HepG2 (cell line): ENCODE measurements around the gene GMEB2. TPM values are rescaled to one million over a fixed set of nuclear protein-coding genes. Genes with fewer than 3 reads are reported as not detected.

Experiments used
- AHDC1 ChIP-seq: sonication (generic); formaldehyde crosslinking; IDR thresholded peaks from 2 replicates; pipeline ENCODE4 v1.5.1; 2020; ENCODE audit warnings: mild to moderate bottlenecking, missing genetic modification reagents, borderline replicate concordance
- BCL6 ChIP-seq: IDR thresholded peaks from 2 replicates; pipeline ENCODE4 v1.6.1; 2016; ENCODE audit warnings: missing genetic modification reagents, missing compliant biosample characterization
- HIVEP1 ChIP-seq: sonication (generic); formaldehyde crosslinking; IDR thresholded peaks from 2 replicates; pipeline ENCODE4 v1.4.0; 2020; ENCODE audit warnings: mild to moderate bottlenecking, missing genetic modification reagents
- KDM5B ChIP-seq: sonication (generic); formaldehyde crosslinking; IDR thresholded peaks from 2 replicates; pipeline ENCODE4 v1.4.0; 2020; ENCODE audit warnings: missing genetic modification reagents, mild to moderate bottlenecking, borderline replicate concordance
- REPIN1 ChIP-seq: sonication (generic); formaldehyde crosslinking; IDR thresholded peaks from 2 replicates; pipeline ENCODE4 v1.8.0; 2022; ENCODE audit warnings: missing genetic modification reagents, low read depth, mild to moderate bottlenecking, borderline replicate concordance
- RXRA ChIP-seq: sonication (generic); formaldehyde crosslinking; IDR thresholded peaks from 2 replicates; pipeline ENCODE4 v1.5.1; 2020; ENCODE audit warnings: missing genetic modification reagents
- SNAI1 ChIP-seq: sonication (generic); formaldehyde crosslinking; IDR thresholded peaks from 2 replicates; pipeline ENCODE4 v1.5.0; 2020; ENCODE audit warnings: mild to moderate bottlenecking, missing genetic modification reagents, borderline replicate concordance
- ZNF253 ChIP-seq: sonication (generic); formaldehyde crosslinking; IDR thresholded peaks from 2 replicates; pipeline ENCODE4 v1.8.0; 2022; ENCODE audit warnings: mild to moderate bottlenecking, missing genetic modification reagents, borderline replicate concordance
- ZNF547 ChIP-seq: sonication (generic); formaldehyde crosslinking; IDR thresholded peaks from 2 replicates; pipeline ENCODE4 v1.5.1; 2020; ENCODE audit warnings: mild to moderate bottlenecking, missing genetic modification reagents
- ZNF563 ChIP-seq: sonication (generic); formaldehyde crosslinking; IDR thresholded peaks from 2 replicates; pipeline ENCODE4 v1.8.0; 2022; ENCODE audit warnings: mild to moderate bottlenecking, moderate library complexity, missing genetic modification reagents
- ZNF746 ChIP-seq: sonication (generic); formaldehyde crosslinking; IDR thresholded peaks from 2 replicates; pipeline ENCODE4 v1.8.0; 2022; ENCODE audit warnings: mild to moderate bottlenecking, missing genetic modification reagents
- polyA plus RNA-seq, 8 experiments: library from polyadenylated mRNA; depleted of rRNA in 3 of 8; stranded (reverse) in 7 of 8; unstranded in 1 of 8; fragments of >200 nt; fragmentation: Illumina TruSeq in 4 of 8; extraction: Trizol in 4 of 8; gene quantifications; 2 replicates each; pipeline versions ENCODE4 v1.2.1 to v1.2.3, GENCODE V29; 2011 to 2016; ENCODE audit warnings: low read depth in 4 of 8, missing spikeins in 1 of 8, mixed read lengths in 1 of 8; ENCODE audit not compliant: insufficient read depth in 1 of 8
- total RNA-seq, 5 experiments: library from RNA; depleted of rRNA; stranded (reverse); fragments of >200 nt; fragmentation: Illumina TruSeq; extraction: Trizol; gene quantifications; 2 replicates each; pipeline ENCODE4 v1.2.3, GENCODE V29; 2016; ENCODE audit warnings: low read depth in 1 of 5
- TF ChIP-seq, protein P1 (sequence below): sonication (generic); formaldehyde crosslinking; IDR thresholded peaks from 2 replicates; pipeline ENCODE4 v1.9.0; 2022; ENCODE audit warnings: low read depth, missing genetic modification reagents
- TF ChIP-seq, protein P2 (sequence below): sonication (generic); formaldehyde crosslinking; IDR thresholded peaks from 2 replicates; pipeline ENCODE4 v1.8.0; 2023; ENCODE audit warnings: mild to moderate bottlenecking, missing genetic modification reagents
- TF ChIP-seq, protein P3 (sequence below): sonication (generic); formaldehyde crosslinking; IDR thresholded peaks from 2 replicates; pipeline ENCODE4 v1.5.1; 2020; ENCODE audit warnings: mild to moderate bottlenecking, missing genetic modification reagents, moderate library complexity

GMEB2 gene
- total and polyA plus RNA-seq, 2 of the 13 experiments (the other 11 are each of a cell fraction or from before 2014, with no cell fraction given) = 10.6 to 12.4 TPM

GRCh38 chr20:63642527-63643247, 15.8 kb upstream of the GMEB2 start (continued):
- TF ChIP-seq RXRA (CRISPR knock-in tag) (peak; percentile 5; the same call in 1 of the 2 replicates), HIVEP1 (CRISPR knock-in tag) (peak; percentile 41; the same call in 1 of the 2 replicates), ZNF746 (0 out of 2 replicates have a peak, but pooled peaks have one; percentile 55), ZNF547 (CRISPR knock-in tag) (peak; percentile 60; the same call in 1 of the 2 replicates), ZNF253 (CRISPR knock-in tag) (peak; percentile 69; the same call in 1 of the 2 replicates), AHDC1 (CRISPR knock-in tag) (0 out of 2 replicates have a peak, but pooled peaks have one; percentile 19), REPIN1 (no peak), BCL6 (CRISPR knock-in tag) (no peak), ZNF563 (CRISPR knock-in tag) (0 out of 2 replicates have a peak, but pooled peaks have one; percentile 46), KDM5B (CRISPR knock-in tag) (0 out of 2 replicates have a peak, but pooled peaks have one; percentile 18), SNAI1 (no peak)
- TF ChIP-seq, protein P1, sequence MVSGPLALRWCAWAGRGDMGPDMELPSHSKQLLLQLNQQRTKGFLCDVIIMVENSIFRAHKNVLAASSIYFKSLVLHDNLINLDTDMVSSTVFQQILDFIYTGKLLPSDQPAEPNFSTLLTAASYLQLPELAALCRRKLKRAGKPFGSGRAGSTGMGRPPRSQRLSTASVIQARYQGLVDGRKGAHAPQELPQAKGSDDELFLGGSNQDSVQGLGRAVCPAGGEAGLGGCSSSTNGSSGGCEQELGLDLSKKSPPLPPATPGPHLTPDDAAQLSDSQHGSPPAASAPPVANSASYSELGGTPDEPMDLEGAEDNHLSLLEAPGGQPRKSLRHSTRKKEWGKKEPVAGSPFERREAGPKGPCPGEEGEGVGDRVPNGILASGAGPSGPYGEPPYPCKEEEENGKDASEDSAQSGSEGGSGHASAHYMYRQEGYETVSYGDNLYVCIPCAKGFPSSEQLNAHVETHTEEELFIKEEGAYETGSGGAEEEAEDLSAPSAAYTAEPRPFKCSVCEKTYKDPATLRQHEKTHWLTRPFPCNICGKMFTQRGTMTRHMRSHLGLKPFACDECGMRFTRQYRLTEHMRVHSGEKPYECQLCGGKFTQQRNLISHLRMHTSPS = peak; percentile 17; the same call in 1 of the 2 replicates
- TF ChIP-seq, protein P2, sequence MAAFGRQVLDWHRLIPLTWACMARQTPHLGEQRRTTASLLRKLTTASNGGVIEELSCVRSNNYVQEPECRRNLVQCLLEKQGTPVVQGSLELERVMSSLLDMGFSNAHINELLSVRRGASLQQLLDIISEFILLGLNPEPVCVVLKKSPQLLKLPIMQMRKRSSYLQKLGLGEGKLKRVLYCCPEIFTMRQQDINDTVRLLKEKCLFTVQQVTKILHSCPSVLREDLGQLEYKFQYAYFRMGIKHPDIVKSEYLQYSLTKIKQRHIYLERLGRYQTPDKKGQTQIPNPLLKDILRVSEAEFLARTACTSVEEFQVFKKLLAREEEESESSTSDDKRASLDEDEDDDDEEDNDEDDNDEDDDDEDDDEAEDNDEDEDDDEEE (CRISPR knock-in tag) = 0 out of 2 replicates have a peak, but pooled peaks have one; percentile 13
- TF ChIP-seq, protein P3, sequence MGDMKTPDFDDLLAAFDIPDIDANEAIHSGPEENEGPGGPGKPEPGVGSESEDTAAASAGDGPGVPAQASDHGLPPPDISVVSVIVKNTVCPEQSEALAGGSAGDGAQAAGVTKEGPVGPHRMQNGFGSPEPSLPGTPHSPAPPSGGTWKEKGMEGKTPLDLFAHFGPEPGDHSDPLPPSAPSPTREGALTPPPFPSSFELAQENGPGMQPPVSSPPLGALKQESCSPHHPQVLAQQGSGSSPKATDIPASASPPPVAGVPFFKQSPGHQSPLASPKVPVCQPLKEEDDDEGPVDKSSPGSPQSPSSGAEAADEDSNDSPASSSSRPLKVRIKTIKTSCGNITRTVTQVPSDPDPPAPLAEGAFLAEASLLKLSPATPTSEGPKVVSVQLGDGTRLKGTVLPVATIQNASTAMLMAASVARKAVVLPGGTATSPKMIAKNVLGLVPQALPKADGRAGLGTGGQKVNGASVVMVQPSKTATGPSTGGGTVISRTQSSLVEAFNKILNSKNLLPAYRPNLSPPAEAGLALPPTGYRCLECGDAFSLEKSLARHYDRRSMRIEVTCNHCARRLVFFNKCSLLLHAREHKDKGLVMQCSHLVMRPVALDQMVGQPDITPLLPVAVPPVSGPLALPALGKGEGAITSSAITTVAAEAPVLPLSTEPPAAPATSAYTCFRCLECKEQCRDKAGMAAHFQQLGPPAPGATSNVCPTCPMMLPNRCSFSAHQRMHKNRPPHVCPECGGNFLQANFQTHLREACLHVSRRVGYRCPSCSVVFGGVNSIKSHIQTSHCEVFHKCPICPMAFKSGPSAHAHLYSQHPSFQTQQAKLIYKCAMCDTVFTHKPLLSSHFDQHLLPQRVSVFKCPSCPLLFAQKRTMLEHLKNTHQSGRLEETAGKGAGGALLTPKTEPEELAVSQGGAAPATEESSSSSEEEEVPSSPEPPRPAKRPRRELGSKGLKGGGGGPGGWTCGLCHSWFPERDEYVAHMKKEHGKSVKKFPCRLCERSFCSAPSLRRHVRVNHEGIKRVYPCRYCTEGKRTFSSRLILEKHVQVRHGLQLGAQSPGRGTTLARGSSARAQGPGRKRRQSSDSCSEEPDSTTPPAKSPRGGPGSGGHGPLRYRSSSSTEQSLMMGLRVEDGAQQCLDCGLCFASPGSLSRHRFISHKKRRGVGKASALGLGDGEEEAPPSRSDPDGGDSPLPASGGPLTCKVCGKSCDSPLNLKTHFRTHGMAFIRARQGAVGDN (CRISPR knock-in tag) = peak; percentile 8; the same call in 1 of the 2 replicates
